Astrocyte of the spinal cord (primary cell): ENCODE data around the gene OR2W1.

Source experiments
- DNase-seq: peaks from one replicate; pipeline ENCODE4 v3.0.0; 2011; ENCODE audit warnings: low read depth, low spot score
- H3K4me3 ChIP-seq: 2 replicates; pipeline ENCODE4 v1.5.1; 2011; ENCODE audit warnings: low read depth, mild to moderate bottlenecking, low read length, moderate library complexity
- in situ Hi-C: cut with HindIII; loops from 2 replicates; pipeline ENCODE4 v1.10.0; 2017; ENCODE audit warnings: low sequenced_read_pairs
- TF ChIP-seq, protein P1 (sequence below): IDR thresholded peaks from 2 replicates; pipeline ENCODE4 v1.5.1; 2012; ENCODE audit warnings: low read depth, mild to moderate bottlenecking, low read length, inconsistent platforms

Gene OR2W1

GRCh38 chr6:29071831-29072723, 27.1 kb upstream of the OR2W1 start:
- TF ChIP-seq, protein P1, sequence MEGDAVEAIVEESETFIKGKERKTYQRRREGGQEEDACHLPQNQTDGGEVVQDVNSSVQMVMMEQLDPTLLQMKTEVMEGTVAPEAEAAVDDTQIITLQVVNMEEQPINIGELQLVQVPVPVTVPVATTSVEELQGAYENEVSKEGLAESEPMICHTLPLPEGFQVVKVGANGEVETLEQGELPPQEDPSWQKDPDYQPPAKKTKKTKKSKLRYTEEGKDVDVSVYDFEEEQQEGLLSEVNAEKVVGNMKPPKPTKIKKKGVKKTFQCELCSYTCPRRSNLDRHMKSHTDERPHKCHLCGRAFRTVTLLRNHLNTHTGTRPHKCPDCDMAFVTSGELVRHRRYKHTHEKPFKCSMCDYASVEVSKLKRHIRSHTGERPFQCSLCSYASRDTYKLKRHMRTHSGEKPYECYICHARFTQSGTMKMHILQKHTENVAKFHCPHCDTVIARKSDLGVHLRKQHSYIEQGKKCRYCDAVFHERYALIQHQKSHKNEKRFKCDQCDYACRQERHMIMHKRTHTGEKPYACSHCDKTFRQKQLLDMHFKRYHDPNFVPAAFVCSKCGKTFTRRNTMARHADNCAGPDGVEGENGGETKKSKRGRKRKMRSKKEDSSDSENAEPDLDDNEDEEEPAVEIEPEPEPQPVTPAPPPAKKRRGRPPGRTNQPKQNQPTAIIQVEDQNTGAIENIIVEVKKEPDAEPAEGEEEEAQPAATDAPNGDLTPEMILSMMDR: peak; percentile 54
- peak; percentile 1 for DNase-seq
- no peak overlapping the region for H3K4me3 ChIP-seq
- in situ Hi-C loops: no loop called here

GRCh38 chr6:29051680-29052079, 6.7 kb upstream of the OR2W1 start:
- H3K4me3 ChIP-seq: no peak overlapping the region
- TF ChIP-seq, protein P1: no peak
- in situ Hi-C loops: no loop called here
- DNase-seq: no peak

DNA sequence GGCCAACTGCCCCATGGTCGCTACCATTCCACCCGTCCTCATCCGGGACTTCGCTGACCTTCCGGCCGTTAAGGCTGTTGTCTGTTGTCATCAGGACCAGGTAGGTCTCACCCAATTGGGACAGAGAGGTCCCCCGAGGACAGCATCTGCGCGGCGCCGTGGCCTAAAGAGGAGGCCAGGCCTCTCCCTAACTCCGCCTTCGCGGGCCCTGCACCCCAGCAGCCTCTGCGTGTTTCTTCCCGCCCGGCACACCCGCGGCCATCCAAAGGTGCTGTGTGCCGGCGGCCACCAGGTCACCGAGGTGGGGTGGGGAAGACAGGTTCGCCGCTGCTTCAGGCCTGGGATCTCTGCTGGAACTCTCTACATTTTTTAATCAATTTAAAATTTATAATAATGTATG, 9.0 kb downstream of the OR2W1 start:
- DNase-seq: no peak
- in situ Hi-C loops: no loop called here
- TF ChIP-seq, protein P1: no peak
- H3K4me3 ChIP-seq: no peak overlapping the region

DNA sequence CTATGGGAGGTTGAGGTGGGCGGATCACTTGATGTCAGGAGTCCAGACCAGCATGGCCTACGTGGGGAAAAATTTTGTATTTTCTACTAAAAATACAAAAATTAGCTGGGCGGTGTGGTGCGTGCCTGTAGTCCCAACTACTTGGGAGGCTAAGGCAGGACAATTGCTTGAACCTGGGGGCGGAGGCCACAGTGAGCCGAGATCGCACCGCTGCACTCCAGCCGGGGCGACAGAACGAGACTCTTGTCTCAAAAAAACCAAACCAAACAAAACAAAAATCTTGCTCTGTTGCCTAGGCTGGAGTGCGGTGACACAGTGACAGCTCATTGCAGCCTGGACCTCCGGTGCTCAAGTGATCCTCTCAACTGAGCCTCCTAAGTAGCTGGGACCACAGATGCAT, 16.2 kb downstream of the OR2W1 start:
- TF ChIP-seq, protein P1: no peak
- no peak overlapping the region for H3K4me3 ChIP-seq
- DNase-seq: no peak
- in situ Hi-C loops: no loop called here

DNA sequence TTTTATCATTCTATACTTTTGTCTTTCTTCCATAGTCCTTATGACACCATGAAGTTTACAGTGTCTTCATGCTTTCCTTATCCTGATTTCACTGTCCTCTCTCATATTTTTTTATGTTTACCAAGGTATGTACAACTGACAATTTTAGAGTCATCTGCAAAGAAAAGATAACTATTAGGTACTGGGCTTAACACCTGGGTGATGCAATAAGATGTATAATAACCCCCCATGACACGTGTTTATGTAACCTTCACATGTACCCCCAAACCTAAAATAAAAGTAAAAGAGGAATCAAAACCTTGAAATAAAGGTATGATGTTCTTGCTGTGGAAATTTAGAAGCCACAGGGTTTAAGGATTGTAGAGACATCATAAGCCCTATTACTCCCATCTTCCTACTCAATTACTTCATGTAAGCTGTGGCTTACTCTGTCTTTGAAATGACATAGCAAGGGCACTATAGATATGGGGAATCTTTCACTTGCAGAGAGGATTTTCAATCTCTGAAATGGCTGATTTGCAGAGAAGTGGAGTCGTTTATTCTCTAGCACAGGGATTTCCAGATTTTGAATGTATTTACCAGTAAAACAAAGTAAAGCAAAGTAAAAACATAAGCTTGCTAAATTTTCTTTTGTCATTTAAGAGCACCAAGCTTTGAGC, 18.9 kb downstream of the OR2W1 start:
- no peak overlapping the region for H3K4me3 ChIP-seq
- TF ChIP-seq, protein P1: no peak
- DNase-seq: no peak
- in situ Hi-C loops: no loop called here

DNA sequence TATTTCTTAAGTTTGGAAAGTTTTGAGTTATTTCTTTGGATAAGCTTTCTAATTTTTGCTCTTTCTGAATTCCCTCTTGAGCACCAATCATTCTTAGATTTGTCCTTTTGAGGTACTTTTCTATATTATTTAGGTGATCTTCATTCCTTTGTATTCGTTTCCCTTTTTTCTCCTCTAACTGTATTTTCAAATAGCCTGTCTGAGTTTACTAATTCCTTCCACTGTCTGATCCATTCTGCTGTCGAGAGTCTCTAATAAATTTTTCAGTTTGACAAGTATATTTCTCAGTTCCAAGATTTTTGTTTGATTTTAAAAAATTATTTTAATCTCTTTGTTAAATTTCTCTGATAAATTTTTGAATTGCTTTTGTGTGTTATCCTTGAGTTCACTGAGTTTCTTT, 23.5 kb downstream of the OR2W1 start:
- TF ChIP-seq, protein P1: no peak
- no peak for DNase-seq
- no peak overlapping the region for H3K4me3 ChIP-seq
- in situ Hi-C loops: no loop called here
